GM12801 (cell line): ENCODE measurements around the gene CACNA2D2.

Source experiments
- CTCF ChIP-seq: IDR thresholded peaks from one replicate; pipeline ENCODE4 v1.5.1; 2011; ENCODE audit warnings: control low read depth; ENCODE audit not compliant: insufficient read length; ENCODE audit errors: extremely low read depth

Gene CACNA2D2

GRCh38 chr3:50533316-50533715 is 29.9 kb upstream of the CACNA2D2 start:
- no peak for TF ChIP-seq CTCF

GRCh38 chr3:50532062-50532705 is 28.8 kb upstream of the CACNA2D2 start:
- TF ChIP-seq CTCF: no peak

- no peak for TF ChIP-seq CTCF
Observed at GRCh38 chr3:50531201-50531600, 27.8 kb upstream of the CACNA2D2 start.

GRCh38 chr3:50530001-50530970 is 26.9 kb upstream of the CACNA2D2 start:
- no peak for TF ChIP-seq CTCF

GRCh38 chr3:50525987-50526386 is 22.6 kb upstream of the CACNA2D2 start:
- no peak for TF ChIP-seq CTCF

GRCh38 chr3:50525191-50525910 is 21.9 kb upstream of the CACNA2D2 start:
- no peak for TF ChIP-seq CTCF

- no peak for TF ChIP-seq CTCF
Observed at GRCh38 chr3:50524746-50525145, 21.3 kb upstream of the CACNA2D2 start.
